LNCaP clone FGC (cell line): ENCODE measurements around the gene CNOT6L.

ENCODE experiments used
- DNase-seq: peaks from one replicate; pipeline ENCODE4 v3.0.0-alpha.2; 2011; ENCODE audit warnings: low read depth
- H3K4me3 ChIP-seq: 2 replicates; pipeline ENCODE4 v1.5.1; 2011; ENCODE audit warnings: mild to moderate bottlenecking, low read depth, low read length, control low read depth
- CTCF ChIP-seq: IDR thresholded peaks from 2 replicates; pipeline ENCODE4 v1.5.1; 2012; ENCODE audit warnings: mild to moderate bottlenecking; ENCODE audit not compliant: control insufficient read depth, insufficient read depth; ENCODE audit errors: extremely low read depth

CNOT6L gene

DNA sequence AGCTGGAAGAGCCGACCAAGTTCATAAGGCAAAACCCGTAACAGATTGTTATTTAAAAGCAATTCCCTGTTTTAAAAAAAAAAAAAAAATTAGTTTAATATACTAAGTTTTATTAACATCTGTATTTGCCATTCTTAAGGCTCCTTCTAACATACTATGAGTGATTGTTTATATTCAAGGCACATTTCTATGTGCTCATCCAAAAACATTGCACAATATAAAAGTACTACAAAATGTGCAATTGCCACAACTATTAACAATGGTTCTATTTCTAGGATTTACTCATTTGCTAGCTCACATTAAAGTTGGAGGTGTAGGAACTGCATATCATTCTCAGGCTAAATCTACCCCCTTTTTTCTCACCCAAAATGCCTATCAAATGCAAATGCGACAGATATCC lies 46.1 kb downstream of the CNOT6L start:
- no peak for TF ChIP-seq CTCF
- H3K4me3 ChIP-seq, result no peak overlapping the region
- no peak for DNase-seq

DNA sequence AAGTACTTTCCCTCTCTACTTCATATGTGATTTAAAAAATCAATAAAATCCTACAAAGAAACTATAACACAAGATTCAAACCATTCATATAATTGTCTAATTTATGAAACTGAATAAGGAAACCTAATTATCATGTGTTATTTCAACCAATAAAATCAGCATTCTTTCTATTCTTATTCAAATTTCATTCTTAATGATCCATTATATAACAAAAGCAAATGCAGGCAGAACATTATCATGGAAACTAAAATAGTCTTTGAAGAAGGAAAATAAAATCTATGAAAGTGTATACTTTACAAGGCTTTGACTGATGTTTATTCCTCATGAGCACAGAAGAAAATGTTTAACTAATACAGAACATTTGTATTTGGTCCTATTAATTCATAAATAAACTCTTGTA lies 47.6 kb downstream of the CNOT6L start:
- no peak overlapping the region for H3K4me3 ChIP-seq
- TF ChIP-seq CTCF, result no peak
- DNase-seq, result no peak

DNA sequence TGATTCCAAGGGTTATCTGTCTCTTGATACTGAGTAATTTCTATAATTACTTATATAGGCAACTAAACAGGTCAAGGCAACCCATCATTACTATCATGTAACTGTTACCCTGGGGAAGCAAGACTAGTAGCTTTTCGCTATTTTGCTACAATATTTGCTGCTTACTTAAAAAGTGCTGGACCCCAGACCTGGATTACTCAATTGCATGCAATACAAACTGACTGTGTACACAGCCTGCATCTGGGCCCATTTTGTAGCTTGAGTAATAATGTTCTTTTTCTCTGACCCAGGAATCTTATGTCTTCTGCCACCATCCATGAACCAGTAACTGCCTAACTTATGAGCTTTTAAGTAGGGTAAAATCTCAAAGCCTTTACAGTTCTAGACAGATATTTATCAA lies 53.4 kb downstream of the CNOT6L start:
- no peak for DNase-seq
- TF ChIP-seq CTCF, result no peak
- no peak overlapping the region for H3K4me3 ChIP-seq

DNA sequence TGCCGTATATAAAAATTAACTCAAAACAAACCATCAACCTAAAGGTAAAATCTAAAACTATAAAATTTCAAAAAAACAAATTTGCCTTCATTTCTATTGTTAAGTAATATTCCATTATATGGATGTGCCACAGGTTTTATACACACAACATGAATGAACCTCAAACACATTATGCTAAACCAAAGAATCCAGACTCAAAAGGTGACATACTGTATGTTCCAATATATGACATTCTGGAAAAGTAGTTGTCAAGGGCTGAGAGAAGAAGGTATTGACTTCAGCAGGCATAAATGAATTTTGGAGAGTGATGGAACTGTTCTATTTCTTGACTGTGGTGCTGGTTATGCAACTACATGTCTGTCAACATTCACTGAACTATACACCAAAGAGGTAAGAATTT lies 56.6 kb downstream of the CNOT6L start:
- TF ChIP-seq CTCF, result no peak
- no peak overlapping the region for H3K4me3 ChIP-seq

DNA sequence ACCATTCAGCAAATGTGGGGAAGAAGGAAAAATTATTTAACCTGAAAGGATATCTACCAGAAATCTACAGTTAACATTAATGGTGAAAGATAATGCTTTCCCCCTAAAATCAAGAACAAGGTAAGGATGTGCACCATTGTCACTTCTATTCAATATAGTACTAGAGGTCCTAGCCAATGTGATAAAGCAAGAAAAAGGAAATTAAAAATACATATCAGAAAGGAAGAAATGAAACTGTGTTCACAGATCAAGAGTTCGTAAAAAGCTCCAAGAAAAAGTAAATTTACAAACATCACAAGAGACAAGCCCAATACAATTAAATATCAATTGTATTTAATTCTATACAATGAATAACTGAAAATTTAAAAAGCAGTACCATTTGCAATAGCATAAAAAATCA lies 57.6 kb downstream of the CNOT6L start:
- no peak for TF ChIP-seq CTCF

More for the DNA sequence above, 56.6 kb downstream of the CNOT6L start:
- DNase-seq, result no peak

GRCh38 chr4:77758804-77759203 lies 60.4 kb downstream of the CNOT6L start:
- no peak for TF ChIP-seq CTCF
- H3K4me3 ChIP-seq, result no peak overlapping the region
- no peak for DNase-seq

More for the DNA sequence above, 57.6 kb downstream of the CNOT6L start:
- no peak for DNase-seq
- H3K4me3 ChIP-seq, result no peak overlapping the region

DNA sequence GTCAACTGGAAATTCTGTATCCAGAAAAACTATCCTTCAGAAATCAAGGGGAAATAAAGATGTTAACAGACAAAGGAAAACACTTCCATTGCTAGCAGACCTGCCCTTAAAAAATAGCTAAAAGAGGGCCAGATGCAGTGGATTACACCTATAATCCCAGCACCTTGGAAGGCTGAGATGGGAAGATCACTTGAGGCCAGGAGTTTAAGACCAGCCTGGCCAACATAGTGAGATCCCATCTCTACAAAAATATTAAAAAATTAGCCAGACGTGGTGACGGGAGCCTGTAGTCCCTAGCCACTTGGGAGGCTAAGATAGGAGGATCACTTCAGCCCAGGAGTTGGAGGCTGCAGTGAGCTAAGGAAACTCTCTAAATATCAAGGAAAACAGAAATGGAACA lies 67.4 kb downstream of the CNOT6L start:
- DNase-seq, result no peak
- H3K4me3 ChIP-seq, result no peak overlapping the region
- TF ChIP-seq CTCF, result no peak
